Central memory CD8-positive, alpha-beta T cell (primary cell): Measurements from ENCODE around the gene NOC2L.
"Not testable (repeated sequence)": the region's sequence is repeated elsewhere in the genome, so short reads cannot be mapped to it uniquely, and the experiment has no call there.

ENCODE experiments used
- ATAC-seq: fragments of 150-1000 bp; cut with Tn5 transposase; replicated peaks from 2 replicates; pipeline ENCODE4 v1.10.0; 2022; ENCODE audit warnings: mild to moderate bottlenecking, moderate FRiP score, moderate number of reproducible peaks; ENCODE audit not compliant: poor library complexity, severe bottlenecking; ENCODE audit errors: extremely low read depth
- DNase-seq, 2 donors: peaks; one replicate each; pipeline ENCODE4 v3.0.0; 2021; ENCODE audit warnings: low spot score in 2 of 2
- H3K27ac Mint-ChIP-seq: one replicate; pipeline ENCODE4 v1.8.0; 2022; ENCODE audit warnings: low read depth, mild to moderate bottlenecking, moderate library complexity, mixed read lengths
- H3K27me3 Mint-ChIP-seq: one replicate; pipeline ENCODE4 v1.8.0; 2022; ENCODE audit warnings: mixed read lengths
- H3K36me3 Mint-ChIP-seq: one replicate; pipeline ENCODE4 v1.8.0; 2022; ENCODE audit warnings: mild to moderate bottlenecking, moderate library complexity, mixed read lengths; ENCODE audit not compliant: insufficient read depth
- H3K4me1 Mint-ChIP-seq: one replicate; pipeline ENCODE4 v1.8.0; 2022; ENCODE audit warnings: mixed read lengths
- H3K4me3 Mint-ChIP-seq: one replicate; pipeline ENCODE4 v1.8.0; 2022; ENCODE audit warnings: mild to moderate bottlenecking, moderate library complexity, mixed read lengths
- H3K9me3 Mint-ChIP-seq: one replicate; pipeline ENCODE4 v1.8.0; 2022; ENCODE audit warnings: mixed read lengths

Gene NOC2L

GRCh38 chr1:946811-947210 lies 12.2 kb downstream of the NOC2L start:
- not testable (repeated sequence) for ATAC-seq, H3K27me3 Mint-ChIP-seq, DNase-seq, H3K4me1 Mint-ChIP-seq, H3K27ac Mint-ChIP-seq, H3K9me3 Mint-ChIP-seq, H3K4me3 Mint-ChIP-seq
- peaks cover 13% of the 10 kb centered on the region for H3K36me3 Mint-ChIP-seq

GRCh38 chr1:945688-946556 lies 13.1 kb downstream of the NOC2L start:
- Mint-ChIP-seq H3K4me1 (peaks cover 6% of the 10 kb centered on the region), H3K27me3 (peaks cover 7% of the 10 kb centered on the region), H3K9me3 (no peaks in the 10 kb centered on the region), H3K4me3 (no peak overlapping the region), H3K27ac (no peak overlapping the region), H3K36me3 (peaks cover 13% of the 10 kb centered on the region)
- DNase-seq (no peak), ATAC-seq (no peak)

GRCh38 chr1:944341-945325 lies 14.4 kb downstream of the NOC2L start:
- DNase-seq (no peak), ATAC-seq (no peak)
- H3K36me3 Mint-ChIP-seq, result peaks cover 13% of the 10 kb centered on the region
- H3K27me3 Mint-ChIP-seq, result peaks cover 13% of the 10 kb centered on the region
- no peaks in the 10 kb centered on the region for H3K9me3 Mint-ChIP-seq
- peaks cover 9% of the 10 kb centered on the region for H3K4me1 Mint-ChIP-seq
- no peak overlapping the region for H3K27ac Mint-ChIP-seq
- H3K4me3 Mint-ChIP-seq, result no peak overlapping the region

GRCh38 chr1:943545-944340 lies 15.3 kb downstream of the NOC2L start:
- Mint-ChIP-seq H3K4me3 (no peak overlapping the region), H3K27me3 (peaks cover 21% of the 10 kb centered on the region), H3K36me3 (peaks cover 10% of the 10 kb centered on the region), H3K27ac (no peak overlapping the region), H3K4me1 (peaks cover 9% of the 10 kb centered on the region), H3K9me3 (no peaks in the 10 kb centered on the region)
- ATAC-seq (no peak), DNase-seq (no peak)

GRCh38 chr1:942864-943533 lies 16.1 kb downstream of the NOC2L start:
- Mint-ChIP-seq H3K27me3 (peaks cover 27% of the 10 kb centered on the region), H3K4me3 (no peak overlapping the region), H3K9me3 (no peaks in the 10 kb centered on the region), H3K36me3 (peaks cover 10% of the 10 kb centered on the region), H3K4me1 (peaks cover 11% of the 10 kb centered on the region), H3K27ac (no peak overlapping the region)
- ATAC-seq (no peak), DNase-seq (no peak)

GRCh38 chr1:942411-942821 lies 16.6 kb downstream of the NOC2L start:
- Mint-ChIP-seq H3K36me3 (peaks cover 7% of the 10 kb centered on the region), H3K9me3 (no peaks in the 10 kb centered on the region), H3K4me3 (no peak overlapping the region), H3K27me3 (peaks cover 33% of the 10 kb centered on the region), H3K4me1 (peaks cover 14% of the 10 kb centered on the region), H3K27ac (no peak overlapping the region)
- no peak for ATAC-seq
- DNase-seq, result no peak

GRCh38 chr1:941588-942383 lies 17.3 kb downstream of the NOC2L start:
- H3K27ac Mint-ChIP-seq, result no peak overlapping the region
- peak overlapping the region; percentile 74 for H3K4me3 Mint-ChIP-seq
- ATAC-seq, result no peak
- peaks cover 33% of the 10 kb centered on the region for H3K27me3 Mint-ChIP-seq
- no peaks in the 10 kb centered on the region for H3K9me3 Mint-ChIP-seq
- DNase-seq, result no peak
- peaks cover 7% of the 10 kb centered on the region for H3K36me3 Mint-ChIP-seq
- H3K4me1 Mint-ChIP-seq, result peaks cover 14% of the 10 kb centered on the region

GRCh38 chr1:941015-941587 lies 18.0 kb downstream of the NOC2L start:
- no peak for DNase-seq
- peaks cover 8% of the 10 kb centered on the region for H3K36me3 Mint-ChIP-seq
- H3K27me3 Mint-ChIP-seq, result peaks cover 33% of the 10 kb centered on the region
- H3K27ac Mint-ChIP-seq, result peak overlapping the region; percentile 76
- no peaks in the 10 kb centered on the region for H3K9me3 Mint-ChIP-seq
- no peak for ATAC-seq
- peak overlapping the region; percentile 74 for H3K4me3 Mint-ChIP-seq
- peaks cover 14% of the 10 kb centered on the region for H3K4me1 Mint-ChIP-seq

- no peaks in the 10 kb centered on the region for H3K9me3 Mint-ChIP-seq
- DNase-seq, result no peak
- H3K36me3 Mint-ChIP-seq, result peaks cover 4% of the 10 kb centered on the region
- peaks cover 14% of the 10 kb centered on the region for H3K4me1 Mint-ChIP-seq
- ATAC-seq, result no peak
- peak overlapping the region; percentile 74 for H3K4me3 Mint-ChIP-seq
- H3K27ac Mint-ChIP-seq, result peak overlapping the region; percentile 76
- peaks cover 35% of the 10 kb centered on the region for H3K27me3 Mint-ChIP-seq
These were observed 18.7 kb downstream of the NOC2L start for GRCh38 chr1:940107-941014.

- H3K27ac Mint-ChIP-seq, result no peak overlapping the region
- H3K36me3 Mint-ChIP-seq, result peaks cover 3% of the 10 kb centered on the region
- DNase-seq (no peak), ATAC-seq (no peak)
- peaks cover 43% of the 10 kb centered on the region for H3K27me3 Mint-ChIP-seq
- no peaks in the 10 kb centered on the region for H3K9me3 Mint-ChIP-seq
- H3K4me1 Mint-ChIP-seq, result peaks cover 14% of the 10 kb centered on the region
- no peak overlapping the region for H3K4me3 Mint-ChIP-seq
These were observed 19.4 kb downstream of the NOC2L start for GRCh38 chr1:939511-940106.
